Karpas-422 (cell line): ENCODE data around the gene PDZD8. TPM values are rescaled to one million over a fixed set of nuclear protein-coding genes. Genes with fewer than 3 reads are reported as not detected.

Experiments
- DNase-seq: peaks from one replicate; pipeline ENCODE4 v3.0.0-alpha.2; 2015
- H2AFZ ChIP-seq: fragments of 200-600 bp; sonication (generic); 2 replicates; pipeline ENCODE4 v1.6.1; 2014; ENCODE audit warnings: antibody characterized with exemption, low read length, mixed read lengths
- H3K27ac ChIP-seq: fragments of 200-600 bp; sonication (generic); 2 replicates; pipeline ENCODE4 v1.5.1; 2014; ENCODE audit warnings: mild to moderate bottlenecking, low read length, moderate library complexity
- H3K27me3 ChIP-seq: fragments of 200-600 bp; sonication (generic); 2 replicates; pipeline ENCODE4 v1.6.1; 2014; ENCODE audit warnings: low read length, mixed read lengths
- H3K36me3 ChIP-seq: fragments of 200-600 bp; sonication (generic); 2 replicates; pipeline ENCODE4 v1.6.1; 2014; ENCODE audit warnings: low read length, mixed read lengths; ENCODE audit not compliant: insufficient read depth
- H3K4me1 ChIP-seq: fragments of 200-600 bp; sonication (generic); 2 replicates; pipeline ENCODE4 v1.6.1; 2014; ENCODE audit warnings: mild to moderate bottlenecking, low read length, mixed read lengths
- H3K4me2 ChIP-seq: fragments of 200-600 bp; sonication (generic); 2 replicates; pipeline ENCODE4 v1.6.1; 2014; ENCODE audit warnings: low read length, low read depth, mild to moderate bottlenecking; ENCODE audit not compliant: poor library complexity, severe bottlenecking
- H3K4me3 ChIP-seq: fragments of 200-600 bp; sonication (generic); 2 replicates; pipeline ENCODE4 v1.5.1; 2014; ENCODE audit warnings: mild to moderate bottlenecking, antibody characterized with exemption, low read length, mixed read lengths
- H3K79me2 ChIP-seq: fragments of 200-600 bp; sonication (generic); 2 replicates; pipeline ENCODE4 v1.6.1; 2014; ENCODE audit warnings: mild to moderate bottlenecking, low read length, mixed read lengths
- H3K9ac ChIP-seq: fragments of 200-600 bp; sonication (generic); 2 replicates; pipeline ENCODE4 v1.6.0; 2014; ENCODE audit warnings: low read length
- H3K9me2 ChIP-seq: fragments of 200-600 bp; sonication (generic), shearing (Covaris generic); replicated peaks from 2 replicates; pipeline ENCODE4 v1.6.0; 2014; ENCODE audit warnings: mild to moderate bottlenecking, low read length, moderate library complexity; ENCODE audit not compliant: insufficient read depth
- H3K9me3 ChIP-seq: fragments of 300-700, 200-600 bp; sonication (generic); 2 replicates; pipeline ENCODE4 v1.6.1; 2014; ENCODE audit warnings: low read length, mixed read lengths
- H4K20me1 ChIP-seq: fragments of 200-600 bp; sonication (generic); 2 replicates; pipeline ENCODE4 v1.6.1; 2014; ENCODE audit warnings: mild to moderate bottlenecking, antibody characterized with exemption, low read length, low read depth; ENCODE audit not compliant: insufficient read depth
- total RNA-seq: library from RNA; depleted of rRNA; stranded (reverse); fragments of >200 nt; shearing (Covaris generic); gene quantifications from 2 replicates; pipeline ENCODE4 v1.2.3, GENCODE V29; 2014; ENCODE audit warnings: low replicate concordance

The PDZD8 gene
- total RNA-seq, 1 experiment from 2014 or later, result 15.7 TPM

DNA sequence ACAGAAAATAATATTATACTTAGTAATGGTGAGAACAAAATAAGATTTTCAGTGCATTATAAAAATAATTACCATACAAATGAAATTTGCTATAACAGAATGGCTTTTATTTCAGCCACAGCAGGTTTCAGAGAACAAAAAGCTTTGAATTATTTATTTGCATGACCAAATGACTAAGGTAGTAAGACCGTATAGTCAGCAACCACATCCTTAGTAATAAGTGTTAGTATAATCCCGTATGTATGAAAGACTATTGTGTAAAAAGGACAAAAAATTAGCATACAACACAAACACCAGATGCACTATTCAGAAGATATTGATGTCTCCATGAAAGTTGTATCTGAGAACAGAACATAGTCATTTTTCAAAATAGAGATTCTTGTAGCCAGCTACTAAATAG is 12.2 kb downstream of the PDZD8 start:
- H4K20me1 ChIP-seq, result peaks cover 83% of the 10 kb centered on the region
- peaks cover 45% of the 10 kb centered on the region for H3K79me2 ChIP-seq
- no peak overlapping the region for H3K4me3 ChIP-seq
- no peak overlapping the region for H3K9ac ChIP-seq
- H3K9me2 ChIP-seq, result no peaks in the 10 kb centered on the region
- peaks cover 17% of the 10 kb centered on the region for H3K4me1 ChIP-seq
- H3K27me3 ChIP-seq, result no peaks in the 10 kb centered on the region
- H3K4me2 ChIP-seq, result no peak overlapping the region
- no peaks in the 10 kb centered on the region for H3K36me3 ChIP-seq
- H3K27ac ChIP-seq, result no peak overlapping the region
- DNase-seq, result no peak
- H3K9me3 ChIP-seq, result no peaks in the 10 kb centered on the region
- no peak overlapping the region for H2AFZ ChIP-seq

DNA sequence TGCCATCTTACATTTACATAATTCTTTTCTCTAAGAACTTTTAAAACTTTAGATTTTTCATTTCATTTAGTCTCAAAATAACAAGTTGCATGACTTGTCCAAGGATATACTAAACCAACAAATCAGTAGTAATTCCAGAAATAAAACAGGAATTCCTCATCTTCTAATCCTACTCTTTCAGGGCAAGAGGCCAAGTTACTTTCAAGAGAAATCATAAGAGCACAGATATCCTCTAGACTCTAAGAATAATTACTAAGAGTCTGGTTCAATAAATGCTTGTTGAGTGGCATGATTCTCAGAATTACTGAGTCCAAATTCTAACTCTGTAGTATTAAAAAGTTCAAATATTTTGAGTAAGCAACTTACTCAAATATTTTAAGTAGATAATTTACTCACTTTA is 12.9 kb downstream of the PDZD8 start:
- H3K4me1 ChIP-seq, result peaks cover 17% of the 10 kb centered on the region
- peaks cover 80% of the 10 kb centered on the region for H4K20me1 ChIP-seq
- no peak overlapping the region for H3K9ac ChIP-seq
- H3K4me3 ChIP-seq, result no peak overlapping the region
- no peaks in the 10 kb centered on the region for H3K9me2 ChIP-seq
- H3K36me3 ChIP-seq, result no peaks in the 10 kb centered on the region
- no peak overlapping the region for H3K4me2 ChIP-seq
- H3K27me3 ChIP-seq, result no peaks in the 10 kb centered on the region
- peaks cover 39% of the 10 kb centered on the region for H3K79me2 ChIP-seq
- no peak overlapping the region for H3K27ac ChIP-seq
- no peak overlapping the region for H2AFZ ChIP-seq
- H3K9me3 ChIP-seq, result no peaks in the 10 kb centered on the region
- no peak for DNase-seq

- Histone ChIP-seq H3K4me2 (no peak overlapping the region), H3K79me2 (peaks cover 35% of the 10 kb centered on the region), H3K36me3 (no peaks in the 10 kb centered on the region), H3K9me3 (no peaks in the 10 kb centered on the region), H3K4me1 (peaks cover 17% of the 10 kb centered on the region), H3K4me3 (no peak overlapping the region), H3K27ac (no peak overlapping the region), H3K27me3 (no peaks in the 10 kb centered on the region), H3K9ac (no peak overlapping the region), H4K20me1 (peaks cover 72% of the 10 kb centered on the region), H2AFZ (no peak overlapping the region), H3K9me2 (no peaks in the 10 kb centered on the region)
- DNase-seq, result no peak
These were observed 14.1 kb downstream of the PDZD8 start for GRCh38 chr10:117360994-117361667.

DNA sequence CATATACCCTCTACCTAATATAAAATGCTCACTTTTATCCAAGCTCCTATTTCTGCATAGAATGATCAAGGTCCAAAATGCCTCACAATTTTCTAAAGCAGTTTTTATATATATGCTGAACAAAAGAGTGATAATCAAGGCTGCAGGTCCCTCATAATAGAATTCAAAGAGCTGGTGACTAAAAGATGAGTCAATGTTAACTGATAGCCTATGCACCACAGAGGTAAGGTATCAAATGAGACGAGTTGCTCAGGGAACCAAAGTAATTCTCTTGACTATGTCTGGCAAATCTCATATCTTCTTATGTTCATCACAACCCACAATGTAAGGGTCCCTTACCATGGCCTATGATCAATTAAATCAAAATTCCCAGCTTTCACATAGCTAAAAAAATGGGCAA is 15.2 kb downstream of the PDZD8 start:
- Histone ChIP-seq H2AFZ (no peak overlapping the region), H4K20me1 (peaks cover 73% of the 10 kb centered on the region), H3K4me3 (no peak overlapping the region), H3K27me3 (no peaks in the 10 kb centered on the region), H3K79me2 (peaks cover 30% of the 10 kb centered on the region), H3K9ac (no peak overlapping the region), H3K9me2 (no peaks in the 10 kb centered on the region), H3K36me3 (no peaks in the 10 kb centered on the region), H3K4me1 (peaks cover 13% of the 10 kb centered on the region), H3K27ac (no peak overlapping the region), H3K4me2 (no peak overlapping the region), H3K9me3 (no peaks in the 10 kb centered on the region)
- no peak for DNase-seq

- Histone ChIP-seq H2AFZ (no peak overlapping the region), H4K20me1 (peaks cover 74% of the 10 kb centered on the region), H3K9ac (no peak overlapping the region), H3K9me2 (no peaks in the 10 kb centered on the region), H3K27me3 (no peaks in the 10 kb centered on the region), H3K9me3 (no peaks in the 10 kb centered on the region), H3K4me3 (no peak overlapping the region), H3K79me2 (peaks cover 7% of the 10 kb centered on the region; the same call in 1 of the 2 replicates), H3K4me1 (peaks cover 6% of the 10 kb centered on the region), H3K36me3 (no peaks in the 10 kb centered on the region), H3K27ac (no peak overlapping the region), H3K4me2 (no peak overlapping the region)
- DNase-seq, result no peak
These were observed 20.2 kb downstream of the PDZD8 start for GRCh38 chr10:117355072-117355471.

- no peak overlapping the region for H3K4me3 ChIP-seq
- peaks cover 5% of the 10 kb centered on the region; the same call in 1 of the 2 replicates for H3K79me2 ChIP-seq
- H2AFZ ChIP-seq, result no peak overlapping the region
- no peaks in the 10 kb centered on the region for H3K36me3 ChIP-seq
- H3K27ac ChIP-seq, result no peak overlapping the region
- no peaks in the 10 kb centered on the region for H3K9me2 ChIP-seq
- no peaks in the 10 kb centered on the region for H3K9me3 ChIP-seq
- DNase-seq, result no peak
- no peaks in the 10 kb centered on the region for H3K27me3 ChIP-seq
- no peak overlapping the region for H3K9ac ChIP-seq
- no peak overlapping the region for H3K4me2 ChIP-seq
- peaks cover 6% of the 10 kb centered on the region for H3K4me1 ChIP-seq
- H4K20me1 ChIP-seq, result peaks cover 70% of the 10 kb centered on the region
These were observed 21.6 kb downstream of the PDZD8 start for GRCh38 chr10:117353684-117354083.

DNA sequence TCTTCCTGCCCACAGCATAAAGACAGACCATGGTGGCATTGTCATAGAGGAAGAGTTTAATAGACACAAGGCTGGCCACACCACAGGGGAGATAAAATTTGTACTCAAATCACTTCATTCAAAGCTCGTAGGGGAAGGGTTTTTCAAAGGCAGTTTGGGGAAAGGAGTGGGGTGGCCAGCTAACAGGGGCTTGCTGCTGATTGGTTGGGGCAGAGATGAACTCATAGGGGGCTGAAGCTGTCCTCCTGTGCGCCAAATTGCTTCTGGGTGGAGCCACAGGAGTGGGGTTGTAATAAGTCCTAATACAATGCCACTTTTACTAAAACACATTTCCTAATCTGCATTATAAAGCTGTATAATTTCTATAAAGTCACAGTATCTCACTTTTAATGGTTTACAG is 22.5 kb downstream of the PDZD8 start:
- Histone ChIP-seq H3K4me2 (no peak overlapping the region), H3K27ac (no peak overlapping the region), H2AFZ (no peak overlapping the region), H3K4me1 (peaks cover 6% of the 10 kb centered on the region), H3K9ac (no peak overlapping the region), H3K27me3 (no peaks in the 10 kb centered on the region), H3K9me2 (no peaks in the 10 kb centered on the region), H3K79me2 (peaks cover 7% of the 10 kb centered on the region), H3K36me3 (no peaks in the 10 kb centered on the region), H4K20me1 (peaks cover 61% of the 10 kb centered on the region), H3K9me3 (no peaks in the 10 kb centered on the region), H3K4me3 (no peak overlapping the region)
- no peak for DNase-seq

- no peak overlapping the region for H3K9ac ChIP-seq
- no peak overlapping the region for H3K4me2 ChIP-seq
- peaks cover 9% of the 10 kb centered on the region for H3K4me1 ChIP-seq
- H4K20me1 ChIP-seq, result peaks cover 68% of the 10 kb centered on the region
- H2AFZ ChIP-seq, result no peak overlapping the region
- H3K27ac ChIP-seq, result no peak overlapping the region
- peaks cover 8% of the 10 kb centered on the region for H3K79me2 ChIP-seq
- H3K9me2 ChIP-seq, result no peaks in the 10 kb centered on the region
- no peaks in the 10 kb centered on the region for H3K9me3 ChIP-seq
- no peak for DNase-seq
- H3K27me3 ChIP-seq, result no peaks in the 10 kb centered on the region
- no peak overlapping the region for H3K4me3 ChIP-seq
- no peaks in the 10 kb centered on the region for H3K36me3 ChIP-seq
These were observed 23.2 kb downstream of the PDZD8 start for GRCh38 chr10:117351996-117352395.
